Neural cell (in vitro differentiated cells): Measurements from ENCODE around the gene HDLBP.

Source experiments
- MXI1 ChIP-seq: fragments of 450-650 bp; conservative IDR thresholded peaks from 2 replicates; pipeline ENCODE4 v1.6.1; 2014; ENCODE audit warnings: antibody characterized with exemption, mild to moderate bottlenecking; ENCODE audit not compliant: poor library complexity, severe bottlenecking
- POLR2AphosphoS5 ChIP-seq: IDR thresholded peaks from 2 replicates; pipeline ENCODE4 v1.6.1; 2012
- REST ChIP-seq: IDR thresholded peaks from 2 replicates; pipeline ENCODE4 v1.6.1; 2012; ENCODE audit warnings: borderline replicate concordance
- TAF1 ChIP-seq: IDR thresholded peaks from 2 replicates; pipeline ENCODE4 v1.6.1; 2012; ENCODE audit warnings: low read depth

DNA sequence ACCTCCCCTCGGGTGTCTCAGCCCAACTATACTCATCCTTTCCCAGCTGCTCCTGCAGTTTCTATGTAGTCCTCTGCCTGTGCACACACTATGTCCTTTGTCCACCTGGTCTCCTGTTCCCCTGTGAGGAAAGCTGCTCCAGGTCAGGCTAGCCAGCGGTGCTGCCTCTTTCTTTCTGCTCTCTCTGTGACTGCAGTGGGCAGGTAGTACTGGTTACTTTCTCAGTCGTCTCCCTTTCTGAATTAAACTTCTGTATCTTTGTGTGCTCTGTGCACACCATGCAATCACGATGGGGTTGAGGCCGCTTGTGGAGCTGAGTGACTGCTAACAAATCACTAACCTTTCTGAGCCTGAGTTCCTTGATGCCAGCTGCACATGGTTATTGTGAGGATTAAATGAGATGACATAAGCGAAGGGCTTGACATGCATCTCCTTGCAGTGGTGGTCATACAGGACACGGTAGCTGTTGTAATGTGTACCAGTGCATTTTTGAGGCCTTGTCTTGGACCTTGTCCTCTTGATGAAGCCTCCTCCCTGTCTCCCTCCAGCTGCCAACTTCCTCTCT is 44.1 kb upstream of the HDLBP start:
- TF ChIP-seq TAF1 (no peak), MXI1 (no peak), POLR2AphosphoS5 (no peak), REST (no peak)
